GM19193 (cell line): Measurements from ENCODE around the gene ALS2CL.

ENCODE experiments used
- POLR2A ChIP-seq: IDR thresholded peaks from 4 replicates; pipeline ENCODE4 v1.6.1; 2011; ENCODE audit not compliant: insufficient read depth, insufficient read length; ENCODE audit errors: extremely low read depth

Gene ALS2CL

DNA sequence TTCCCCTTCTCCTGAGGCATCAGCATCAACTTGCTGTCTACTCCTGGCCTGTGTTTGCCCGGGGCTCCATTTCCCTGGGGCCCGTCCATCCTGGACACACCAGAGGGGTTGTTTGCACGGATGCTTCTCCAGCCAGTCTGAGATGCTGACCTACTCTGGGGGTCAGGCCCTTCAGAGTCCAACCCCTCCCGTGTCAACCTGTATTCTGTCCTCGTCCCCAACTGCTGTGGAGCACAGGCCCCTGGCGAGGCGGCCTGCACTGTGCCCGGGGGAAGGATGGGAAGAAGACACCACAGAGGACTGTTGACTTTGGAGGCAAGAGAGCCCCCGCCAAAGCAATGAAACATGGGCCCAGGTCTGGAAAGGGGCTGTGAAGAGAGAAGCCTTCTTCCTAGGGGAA, 25.8 kb downstream of the ALS2CL start:
- TF ChIP-seq POLR2A, result no peak

- TF ChIP-seq POLR2A, result no peak
These were observed 26.3 kb downstream of the ALS2CL start for GRCh38 chr3:46667061-46667621.

DNA sequence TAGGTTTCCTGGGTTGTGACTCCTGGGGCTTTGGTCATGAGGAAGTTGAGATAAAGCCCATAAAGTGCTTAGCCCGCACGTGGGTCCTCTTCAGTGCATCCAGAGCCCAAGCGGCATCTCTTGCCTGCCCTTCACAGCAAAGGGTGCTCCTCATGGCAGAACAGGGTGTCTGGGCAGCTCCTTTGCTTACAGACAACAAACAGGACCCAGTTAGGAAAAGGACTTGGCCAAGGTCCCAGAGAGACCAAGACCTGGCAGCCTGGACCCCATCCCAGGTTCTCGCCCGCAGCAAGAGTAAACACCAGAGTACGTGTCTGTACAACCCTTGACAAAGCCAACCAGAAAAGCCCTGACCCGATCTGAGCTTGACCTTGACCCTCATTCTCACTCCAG, 27.0 kb downstream of the ALS2CL start:
- no peak for TF ChIP-seq POLR2A

DNA sequence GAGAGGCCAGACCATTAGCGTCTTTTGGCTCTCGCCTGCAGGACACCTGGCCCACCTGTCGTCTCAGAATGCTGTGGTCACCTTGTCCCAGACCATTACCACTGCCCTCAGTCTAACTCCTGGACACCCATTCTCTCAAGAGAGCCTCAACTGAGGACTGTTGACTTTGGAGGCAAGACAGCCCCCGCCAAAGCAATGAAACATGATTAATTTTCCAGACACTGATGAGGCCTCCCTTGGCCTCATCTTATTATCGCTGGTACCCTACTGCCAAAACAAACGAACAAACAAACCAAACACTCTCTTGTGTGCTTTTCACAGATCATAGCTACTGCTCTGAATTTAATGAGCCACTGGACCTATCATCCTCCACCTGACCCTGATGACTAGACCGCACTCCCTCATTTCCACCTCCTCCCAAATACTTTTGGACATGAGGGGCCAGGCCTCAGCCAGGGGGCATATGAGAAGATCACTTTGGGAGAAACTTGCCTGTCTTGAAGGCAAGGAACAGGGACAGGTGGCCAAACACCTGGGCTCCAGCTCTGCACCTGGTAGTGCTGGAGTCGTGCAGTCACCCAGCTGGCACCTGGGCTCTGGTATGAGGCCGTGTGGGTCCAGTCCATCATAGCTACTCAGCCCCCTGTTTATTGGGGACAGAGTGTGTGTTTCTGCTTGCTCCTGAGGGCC, 27.6 kb downstream of the ALS2CL start:
- no peak for TF ChIP-seq POLR2A

DNA sequence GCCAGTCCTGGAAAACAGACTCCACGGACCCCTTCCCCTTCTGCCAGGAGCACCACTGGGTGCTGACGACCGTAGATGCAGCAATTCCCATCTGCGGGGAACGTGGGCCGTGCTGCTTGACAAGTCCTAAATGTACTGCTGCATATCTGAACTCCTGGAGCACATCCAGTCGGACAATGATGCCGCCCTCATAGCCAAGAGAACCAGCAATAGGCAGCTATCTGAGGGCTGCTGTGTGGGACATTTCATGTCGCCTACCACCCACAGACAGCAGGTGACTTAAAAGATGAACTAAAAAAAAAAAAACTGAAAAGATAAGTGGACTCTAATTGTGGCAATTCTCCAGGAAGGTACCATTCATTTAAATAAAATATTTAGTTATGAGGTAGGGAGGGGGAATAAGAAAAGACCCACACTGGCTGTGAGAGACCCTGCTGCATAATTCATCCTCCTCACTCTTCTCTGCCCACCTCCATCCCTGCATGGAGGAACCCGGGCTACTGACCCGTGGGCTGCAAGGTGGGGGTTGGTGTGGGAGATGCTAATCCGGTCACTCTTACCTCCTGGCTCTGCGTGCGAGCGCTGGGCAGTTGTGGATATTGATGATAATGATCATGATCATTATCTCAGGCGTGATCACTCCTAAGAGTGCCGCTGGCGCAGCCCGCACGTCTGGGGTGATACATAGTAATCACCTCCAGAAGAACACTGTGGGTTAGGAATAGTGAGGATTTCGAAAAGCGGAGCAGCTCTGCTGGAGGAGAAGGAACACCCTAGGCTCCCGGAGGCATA, 28.3 kb downstream of the ALS2CL start:
- TF ChIP-seq POLR2A, result no peak

DNA sequence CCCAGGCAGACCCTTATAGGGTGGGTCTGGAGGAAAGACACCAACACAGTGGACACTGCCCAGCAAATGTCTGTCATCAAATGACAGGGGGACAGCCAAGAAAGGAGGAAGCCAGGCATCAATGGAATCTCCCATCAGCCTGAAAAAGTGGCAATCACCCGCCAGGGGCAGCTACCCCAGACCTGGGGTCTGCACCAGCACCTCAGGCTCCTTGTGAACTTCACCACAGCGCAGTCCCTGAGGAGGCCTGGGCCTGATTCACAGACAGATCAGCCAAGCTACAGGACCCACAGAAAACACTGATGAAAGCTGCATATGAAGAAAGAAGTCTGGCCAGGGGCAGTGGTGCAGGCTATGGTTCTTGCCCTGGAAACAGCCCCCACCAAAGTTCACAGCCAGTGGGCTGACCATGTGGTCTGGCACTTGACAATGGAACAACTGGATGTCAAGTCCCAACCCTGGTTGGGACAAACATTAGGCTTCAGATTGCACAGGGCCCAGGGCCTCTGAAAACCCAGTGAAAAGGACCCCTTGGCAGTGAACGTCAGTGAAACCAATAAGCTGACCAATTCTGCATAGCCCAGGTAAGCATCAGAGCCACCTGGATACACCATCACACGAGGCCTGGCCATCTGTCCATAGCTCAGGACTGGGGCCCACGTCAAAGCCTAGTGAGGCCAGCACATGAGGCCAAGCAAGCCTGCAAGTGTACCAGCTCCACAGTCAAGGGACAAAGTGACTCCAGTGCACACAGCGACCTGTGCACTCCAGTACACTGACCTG, 29.1 kb downstream of the ALS2CL start:
- TF ChIP-seq POLR2A, result no peak

GRCh38 chr3:46663591-46664135, 29.8 kb downstream of the ALS2CL start:
- TF ChIP-seq POLR2A, result no peak

- TF ChIP-seq POLR2A, result no peak
These were observed 30.5 kb downstream of the ALS2CL start for GRCh38 chr3:46662771-46663551.

- no peak for TF ChIP-seq POLR2A
These were observed 31.4 kb downstream of the ALS2CL start for GRCh38 chr3:46661776-46662766.

- no peak for TF ChIP-seq POLR2A
These were observed 32.6 kb downstream of the ALS2CL start for GRCh38 chr3:46660543-46661523.

DNA sequence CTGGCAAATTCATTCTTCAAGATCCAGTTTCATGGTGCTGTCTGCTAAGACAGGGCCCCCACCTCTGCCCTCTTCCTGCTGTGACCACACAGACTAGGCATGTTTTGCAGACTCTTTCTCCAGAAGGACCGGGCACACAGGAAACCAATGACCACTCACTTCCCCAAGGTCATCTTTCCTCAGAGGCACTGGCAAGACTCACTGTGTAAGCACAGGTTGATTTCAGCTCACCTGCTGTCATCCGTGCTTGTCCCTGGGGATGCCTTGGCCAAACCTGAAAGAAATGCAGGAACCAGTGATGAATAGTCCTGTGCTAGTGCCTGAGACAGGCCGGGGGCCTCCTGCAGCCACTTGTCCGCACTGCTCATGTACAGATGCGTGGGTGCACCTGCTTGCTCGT, 33.5 kb downstream of the ALS2CL start:
- no peak for TF ChIP-seq POLR2A

DNA sequence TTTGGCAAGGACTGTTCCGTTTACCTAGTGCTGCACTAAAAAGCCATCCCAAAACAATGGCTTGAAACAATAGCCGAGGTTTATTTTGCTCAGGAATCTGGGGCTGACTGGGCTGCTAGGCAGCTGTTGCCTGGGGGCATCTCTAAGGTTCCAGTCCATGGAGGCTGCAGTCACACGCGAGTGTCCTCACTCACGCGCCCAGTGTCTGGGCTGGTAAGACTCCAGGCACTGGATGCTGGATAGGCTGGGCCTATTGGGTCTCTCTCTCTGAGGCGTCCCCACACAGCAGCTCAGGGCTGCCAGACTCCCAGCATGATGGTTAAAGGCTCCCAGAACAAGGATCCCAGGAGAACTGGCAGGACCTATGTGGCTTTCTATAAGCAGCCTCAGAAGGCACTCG, 34.2 kb downstream of the ALS2CL start:
- TF ChIP-seq POLR2A, result no peak

GRCh38 chr3:46656778-46657556, 36.5 kb downstream of the ALS2CL start:
- no peak for TF ChIP-seq POLR2A
